ENCODE data around the gene PTPRR. TPM values are rescaled to one million over a fixed set of nuclear protein-coding genes. Genes with fewer than 3 reads are reported as not detected.
A peak's percentile ranks its signal among the peaks of the same experiment; 100 is the strongest.

The PTPRR gene
- total RNA-seq, 1 donor from 2014 or later = 1.4 TPM

GRCh38 chr12:70604662-70605061, 315.9 kb downstream of the PTPRR start:
- peaks cover 7% of the 10 kb centered on the region for H3K4me1 ChIP-seq
- H3K27me3 ChIP-seq (ENCODE audit: low read depth) = peaks cover 10% of the 10 kb centered on the region
- no peaks in the 10 kb centered on the region for H3K36me3 ChIP-seq
- ATAC-seq (no peak), DNase-seq (no peak)
- no peaks in the 10 kb centered on the region for H3K9me3 ChIP-seq
- peak overlapping the region; percentile 57 for H3K4me3 ChIP-seq
- no peak for TF ChIP-seq CTCF (IDR thresholded peaks at IDR 0.05)
- peak overlapping the region; percentile 3 for H3K27ac ChIP-seq
- intact Hi-C loops (cut with DNase I) = no loop called here

- TF ChIP-seq CTCF (IDR thresholded peaks at IDR 0.05) = no peak
- Histone ChIP-seq H3K4me1 (no peaks in the 10 kb centered on the region), H3K27ac (no peak overlapping the region), H3K4me3 (peak overlapping the region; percentile 57), H3K27me3 (ENCODE audit: low read depth) (peaks cover 5% of the 10 kb centered on the region), H3K9me3 (no peaks in the 10 kb centered on the region), H3K36me3 (no peaks in the 10 kb centered on the region)
- DNase-seq (no peak), ATAC-seq (no peak)
- intact Hi-C loops (cut with DNase I) = no loop called here
These were observed 317.5 kb downstream of the PTPRR start for GRCh38 chr12:70603044-70603443.

- ATAC-seq = peak in 1 of 2 donors; percentile 37
- DNase-seq = no peak
- no peak for TF ChIP-seq CTCF (IDR thresholded peaks at IDR 0.05)
- no peak overlapping the region for H3K27ac ChIP-seq
- intact Hi-C loops (cut with DNase I) = loop anchor here (10.0 kb wide), 1 partner anchor 126 kb away; no protein-coding TSS in a partner anchor
- H3K9me3 ChIP-seq = no peaks in the 10 kb centered on the region
- H3K36me3 ChIP-seq = no peaks in the 10 kb centered on the region
- H3K4me3 ChIP-seq = no peak overlapping the region
- H3K4me1 ChIP-seq = no peaks in the 10 kb centered on the region
- peaks cover 5% of the 10 kb centered on the region for H3K27me3 ChIP-seq (ENCODE audit: low read depth)
These were observed 321.9 kb downstream of the PTPRR start for GRCh38 chr12:70598467-70599193.

- TF ChIP-seq CTCF (IDR thresholded peaks at IDR 0.05) = no peak
- no peak overlapping the region for H3K4me3 ChIP-seq
- no peaks in the 10 kb centered on the region for H3K4me1 ChIP-seq
- intact Hi-C loops (cut with DNase I) = loop anchor here (10.0 kb wide), 1 partner anchor 132 kb away; no protein-coding TSS in a partner anchor
- DNase-seq (no peak), ATAC-seq (no peak)
- H3K27ac ChIP-seq = no peak overlapping the region
- no peaks in the 10 kb centered on the region for H3K27me3 ChIP-seq (ENCODE audit: low read depth)
- H3K36me3 ChIP-seq = peaks cover 7% of the 10 kb centered on the region
- H3K9me3 ChIP-seq = no peaks in the 10 kb centered on the region
These were observed 327.9 kb downstream of the PTPRR start for GRCh38 chr12:70592664-70593063.

GRCh38 chr12:70590549-70591226, 329.9 kb downstream of the PTPRR start:
- Histone ChIP-seq H3K36me3 (peaks cover 7% of the 10 kb centered on the region), H3K9me3 (no peaks in the 10 kb centered on the region), H3K4me3 (no peak overlapping the region), H3K27ac (no peak overlapping the region), H3K27me3 (ENCODE audit: low read depth) (no peaks in the 10 kb centered on the region), H3K4me1 (no peaks in the 10 kb centered on the region)
- TF ChIP-seq CTCF (IDR thresholded peaks at IDR 0.05) = no peak
- no peak for DNase-seq
- intact Hi-C loops (cut with DNase I) = loop anchor here (10.0 kb wide), 1 partner anchor 134 kb away; no protein-coding TSS in a partner anchor
- ATAC-seq = no peak
